Fibroblast of mammary gland (primary cell): ENCODE measurements around the gene PMFBP1.

Experiments
- DNase-seq: peaks from one replicate; pipeline ENCODE4 v3.0.0-alpha.2; 2010; ENCODE audit warnings: low read depth
- H3K4me3 ChIP-seq: 2 replicates; pipeline ENCODE4 v1.5.1; 2011; ENCODE audit warnings: low read depth, mild to moderate bottlenecking, low read length, moderate library complexity; ENCODE audit not compliant: control insufficient read depth
- TF ChIP-seq, protein P1 (sequence below): conservative IDR thresholded peaks from 2 replicates; pipeline ENCODE4 v1.5.1; 2011; ENCODE audit warnings: low read depth, low read length, inconsistent platforms; ENCODE audit not compliant: control insufficient read depth, insufficient read depth

Gene PMFBP1

DNA sequence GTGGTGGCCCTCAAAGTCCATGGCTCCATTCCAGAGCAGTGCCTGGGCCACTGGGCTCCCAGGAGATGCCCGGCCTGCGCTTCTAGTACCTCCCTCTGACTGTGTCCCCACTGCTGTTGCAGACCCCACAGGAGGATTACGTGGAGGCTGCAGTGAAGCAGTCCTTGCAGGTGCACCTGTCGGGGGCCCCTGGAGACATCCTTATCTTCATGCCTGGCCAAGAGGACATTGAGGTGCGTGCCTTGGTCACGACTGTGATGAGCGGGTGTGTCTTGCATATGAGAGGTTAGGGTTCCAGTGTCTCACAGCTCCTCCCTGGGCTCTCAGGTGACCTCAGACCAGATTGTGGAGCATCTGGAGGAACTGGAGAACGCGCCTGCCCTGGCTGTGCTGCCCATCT, 67.0 kb downstream of the PMFBP1 start:
- TF ChIP-seq, protein P1, sequence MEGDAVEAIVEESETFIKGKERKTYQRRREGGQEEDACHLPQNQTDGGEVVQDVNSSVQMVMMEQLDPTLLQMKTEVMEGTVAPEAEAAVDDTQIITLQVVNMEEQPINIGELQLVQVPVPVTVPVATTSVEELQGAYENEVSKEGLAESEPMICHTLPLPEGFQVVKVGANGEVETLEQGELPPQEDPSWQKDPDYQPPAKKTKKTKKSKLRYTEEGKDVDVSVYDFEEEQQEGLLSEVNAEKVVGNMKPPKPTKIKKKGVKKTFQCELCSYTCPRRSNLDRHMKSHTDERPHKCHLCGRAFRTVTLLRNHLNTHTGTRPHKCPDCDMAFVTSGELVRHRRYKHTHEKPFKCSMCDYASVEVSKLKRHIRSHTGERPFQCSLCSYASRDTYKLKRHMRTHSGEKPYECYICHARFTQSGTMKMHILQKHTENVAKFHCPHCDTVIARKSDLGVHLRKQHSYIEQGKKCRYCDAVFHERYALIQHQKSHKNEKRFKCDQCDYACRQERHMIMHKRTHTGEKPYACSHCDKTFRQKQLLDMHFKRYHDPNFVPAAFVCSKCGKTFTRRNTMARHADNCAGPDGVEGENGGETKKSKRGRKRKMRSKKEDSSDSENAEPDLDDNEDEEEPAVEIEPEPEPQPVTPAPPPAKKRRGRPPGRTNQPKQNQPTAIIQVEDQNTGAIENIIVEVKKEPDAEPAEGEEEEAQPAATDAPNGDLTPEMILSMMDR = no peak
- H3K4me3 ChIP-seq = no peak overlapping the region
- DNase-seq = no peak

DNA sequence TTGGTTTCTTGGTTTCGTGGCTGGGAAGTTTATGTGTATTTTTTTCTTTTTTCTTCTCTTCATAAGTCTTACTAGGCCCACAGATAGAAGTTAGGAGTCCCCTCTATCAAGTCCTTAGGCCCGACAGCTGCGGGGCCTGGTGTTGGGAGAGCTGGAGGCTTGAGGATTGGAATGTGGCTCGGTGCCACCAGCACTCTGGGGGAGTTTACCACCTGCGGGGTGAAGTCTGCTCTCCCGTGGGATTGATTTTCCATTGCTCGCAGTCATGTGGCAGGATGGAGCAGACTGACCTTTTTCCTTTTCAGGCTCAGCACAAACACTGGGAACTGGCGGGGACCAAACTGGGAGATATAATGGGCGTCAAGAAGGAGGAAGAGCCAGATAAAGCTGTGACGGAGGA, 70.8 kb downstream of the PMFBP1 start:
- DNase-seq = no peak
- no peak overlapping the region for H3K4me3 ChIP-seq
- TF ChIP-seq, protein P1 = no peak

DNA sequence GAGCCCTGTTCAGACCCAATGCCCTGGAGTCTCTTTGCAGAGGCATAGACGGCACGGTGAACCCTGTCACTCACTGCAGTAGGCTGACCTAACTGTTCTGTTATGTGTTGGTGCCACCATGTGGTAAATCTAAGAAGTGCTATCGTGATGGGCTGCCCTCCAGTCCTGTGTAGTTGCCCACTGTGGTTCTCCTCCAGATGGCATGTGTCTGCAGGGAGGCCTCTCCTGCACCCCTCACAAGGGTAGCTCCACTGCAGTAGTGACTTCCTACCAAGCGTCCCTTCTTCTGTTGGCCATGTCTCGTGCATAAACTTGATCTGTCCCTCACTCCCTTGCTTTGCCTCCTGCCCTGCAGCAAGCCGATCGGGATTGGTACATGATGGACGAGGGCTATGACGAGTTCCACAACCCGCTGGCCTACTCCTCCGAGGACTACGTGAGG, 72.6 kb downstream of the PMFBP1 start:
- TF ChIP-seq, protein P1 = peak; percentile 60
- peak; percentile 56 for DNase-seq
- no peak overlapping the region for H3K4me3 ChIP-seq

DNA sequence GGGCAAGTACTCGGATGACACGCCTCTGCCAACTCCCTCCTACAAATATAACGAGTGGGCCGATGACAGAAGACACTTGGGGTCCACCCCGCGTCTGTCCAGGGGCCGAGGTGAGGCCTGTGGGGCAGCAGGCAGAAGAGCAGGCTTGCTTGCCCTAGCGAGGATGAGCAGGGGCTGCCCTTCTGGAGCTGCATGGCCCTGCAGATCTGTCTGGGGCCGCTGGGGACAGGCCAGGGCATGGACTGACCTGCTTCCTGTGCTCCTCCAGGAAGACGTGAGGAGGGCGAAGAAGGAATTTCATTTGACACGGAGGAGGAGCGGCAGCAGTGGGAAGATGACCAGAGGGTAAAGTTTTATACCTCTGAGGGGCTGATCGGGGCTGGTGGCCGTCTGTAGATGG, 73.0 kb downstream of the PMFBP1 start:
- TF ChIP-seq, protein P1 = no peak
- DNase-seq = no peak
- H3K4me3 ChIP-seq = no peak overlapping the region

DNA sequence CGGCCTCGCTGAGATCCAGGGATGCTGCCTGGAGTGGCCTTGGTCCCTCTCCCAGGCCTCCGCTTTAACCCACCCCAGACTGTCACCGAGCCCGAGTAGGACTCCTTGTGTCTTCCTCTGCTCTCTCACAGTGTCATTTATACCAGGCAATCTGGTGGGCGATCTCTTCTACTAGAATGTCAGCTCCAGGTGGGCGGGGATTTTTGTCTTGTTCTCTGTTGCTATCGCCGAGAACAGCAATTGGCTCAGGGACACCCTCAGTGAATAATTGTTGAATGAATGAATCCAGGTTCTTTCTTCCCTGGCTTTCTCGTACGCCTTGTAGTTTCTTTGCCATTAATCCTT, 77.7 kb downstream of the PMFBP1 start:
- H3K4me3 ChIP-seq = peak overlapping the region; percentile 98
- DNase-seq = no peak
- TF ChIP-seq, protein P1 = no peak

DNA sequence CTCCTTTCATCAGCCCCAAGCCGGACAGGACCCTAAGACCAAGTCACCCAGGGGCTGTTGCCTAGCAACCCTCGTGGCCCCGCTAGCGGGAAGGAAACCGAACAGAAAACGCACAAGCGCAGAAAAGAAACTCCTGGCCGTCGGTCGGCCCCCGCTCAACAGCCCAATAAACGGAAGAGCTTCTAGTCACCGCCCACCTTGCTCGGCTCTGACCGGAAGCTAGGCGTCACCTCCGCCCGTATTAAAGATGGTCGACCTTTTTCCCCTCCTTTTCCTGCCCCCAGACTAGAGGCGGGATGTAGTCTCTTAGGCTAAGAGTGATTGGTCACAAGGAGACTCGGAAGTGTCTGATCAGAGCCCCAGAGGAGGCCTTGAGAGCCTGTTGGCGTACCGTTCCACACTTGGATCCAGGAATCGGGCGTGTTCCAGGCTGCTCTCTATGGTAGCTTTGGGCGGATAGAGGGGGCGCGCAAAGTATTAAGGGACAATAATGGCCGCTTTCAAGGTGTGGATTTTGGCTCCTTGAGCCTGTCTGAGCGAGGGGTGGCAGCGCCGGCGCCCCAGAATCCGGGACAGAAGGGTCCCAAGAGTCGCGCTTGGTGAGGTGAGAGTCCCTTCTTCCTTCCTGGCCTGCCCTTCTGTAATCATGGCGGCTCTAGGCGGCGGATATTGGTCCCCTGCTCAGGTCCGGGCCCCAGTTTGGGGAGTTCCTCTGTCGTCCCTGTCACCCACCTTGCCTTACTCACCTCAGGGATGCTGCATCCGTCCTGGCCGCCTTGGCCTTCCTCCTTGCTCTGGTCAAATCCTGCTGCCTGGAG, 78.3 kb downstream of the PMFBP1 start, which contains the start of the genes DHX38 and TXNL4B:
Gene DHX38, plus strand, starts transcription at position 400 of the 818 bp plus-strand sequence. CDS start 2,311 bp downstream, outside the sequence.
Gene TXNL4B, minus strand, starts transcription at position 173 of the 818 bp plus-strand sequence. CDS start 2,871 bp downstream, outside the sequence.
- H3K4me3 ChIP-seq = peak within 1 kb of the TSS; percentile 98
- TF ChIP-seq, protein P1 = no peak
- peak; percentile 99 for DNase-seq
